HL-60 (cell line): ENCODE measurements around the gene DTD1.

Experiments
- DNase-seq, 2 experiments: peaks; one replicate each; pipeline ENCODE4 v3.0.0-alpha.2; 2010 to 2020; ENCODE audit warnings: low read depth in 1 of 2, low spot score in 1 of 2
- H3K27ac ChIP-seq: fragments of 250-450 bp; sonication (Bioruptor Pico); replicated peaks from 2 replicates; pipeline ENCODE4 v1.5.1; 2020; ENCODE audit warnings: mild to moderate bottlenecking, moderate library complexity
- H3K27me3 ChIP-seq: fragments of 250-450 bp; sonication (Bioruptor Pico); 2 replicates; pipeline ENCODE4 v1.5.1; 2021; ENCODE audit warnings: mild to moderate bottlenecking, moderate library complexity; ENCODE audit not compliant: insufficient read depth, poor library complexity, severe bottlenecking
- H3K4me3 ChIP-seq: replicated peaks from 2 replicates; pipeline ENCODE4 v1.5.1; 2011; ENCODE audit warnings: mild to moderate bottlenecking, control low read depth, low read length; ENCODE audit not compliant: insufficient read depth
- GABPA ChIP-seq: IDR thresholded peaks from 2 replicates; pipeline ENCODE4 v1.6.1; 2012; ENCODE audit warnings: low read depth
- POLR2AphosphoS5 ChIP-seq: IDR thresholded peaks from 2 replicates; pipeline ENCODE4 v1.6.1; 2012; ENCODE audit warnings: low read depth
- REST ChIP-seq: IDR thresholded peaks from 2 replicates; pipeline ENCODE4 v1.6.1; 2012; ENCODE audit warnings: low read depth; ENCODE audit not compliant: insufficient replicate concordance
- SPI1 ChIP-seq: IDR thresholded peaks from 2 replicates; pipeline ENCODE4 v1.6.1; 2012; ENCODE audit warnings: low read depth, mild to moderate bottlenecking, borderline replicate concordance
- TF ChIP-seq, protein P1 (sequence below): IDR thresholded peaks from one replicate; pipeline ENCODE4 v1.5.1; 2011; ENCODE audit warnings: low read length, control low read depth, inconsistent platforms; ENCODE audit not compliant: insufficient read depth

DTD1 gene

GRCh38 chr20:18796282-18796833, 208.5 kb downstream of the DTD1 start:
- no peak for DNase-seq
- H3K27ac ChIP-seq: no peak overlapping the region
- TF ChIP-seq SPI1 (no peak), POLR2AphosphoS5 (no peak)
- H3K4me3 ChIP-seq: no peak overlapping the region
- H3K27me3 ChIP-seq: peaks cover 2% of the 10 kb centered on the region

DNA sequence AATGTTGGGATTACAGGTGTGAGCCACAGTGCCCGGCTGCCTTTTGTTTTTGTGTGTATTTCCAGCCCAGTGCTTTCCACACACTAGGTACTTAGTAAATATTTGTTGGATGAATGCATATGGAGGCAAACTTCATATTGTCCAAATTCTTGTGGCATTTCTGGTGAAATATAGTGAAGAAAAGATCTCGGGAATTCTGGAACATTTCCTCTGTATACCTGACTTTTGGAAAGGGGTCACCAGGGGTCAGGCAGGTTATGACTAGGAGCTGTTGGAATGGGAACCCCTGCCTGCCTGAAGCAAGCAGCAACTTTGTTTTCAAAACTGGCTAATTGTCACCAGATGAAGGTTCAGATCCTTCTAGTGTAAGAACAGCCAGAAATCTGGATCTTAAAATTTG, 213.7 kb downstream of the DTD1 start:
- Histone ChIP-seq H3K4me3 (no peak overlapping the region), H3K27ac (no peak overlapping the region), H3K27me3 (peaks cover 2% of the 10 kb centered on the region)
- TF ChIP-seq, protein P1, sequence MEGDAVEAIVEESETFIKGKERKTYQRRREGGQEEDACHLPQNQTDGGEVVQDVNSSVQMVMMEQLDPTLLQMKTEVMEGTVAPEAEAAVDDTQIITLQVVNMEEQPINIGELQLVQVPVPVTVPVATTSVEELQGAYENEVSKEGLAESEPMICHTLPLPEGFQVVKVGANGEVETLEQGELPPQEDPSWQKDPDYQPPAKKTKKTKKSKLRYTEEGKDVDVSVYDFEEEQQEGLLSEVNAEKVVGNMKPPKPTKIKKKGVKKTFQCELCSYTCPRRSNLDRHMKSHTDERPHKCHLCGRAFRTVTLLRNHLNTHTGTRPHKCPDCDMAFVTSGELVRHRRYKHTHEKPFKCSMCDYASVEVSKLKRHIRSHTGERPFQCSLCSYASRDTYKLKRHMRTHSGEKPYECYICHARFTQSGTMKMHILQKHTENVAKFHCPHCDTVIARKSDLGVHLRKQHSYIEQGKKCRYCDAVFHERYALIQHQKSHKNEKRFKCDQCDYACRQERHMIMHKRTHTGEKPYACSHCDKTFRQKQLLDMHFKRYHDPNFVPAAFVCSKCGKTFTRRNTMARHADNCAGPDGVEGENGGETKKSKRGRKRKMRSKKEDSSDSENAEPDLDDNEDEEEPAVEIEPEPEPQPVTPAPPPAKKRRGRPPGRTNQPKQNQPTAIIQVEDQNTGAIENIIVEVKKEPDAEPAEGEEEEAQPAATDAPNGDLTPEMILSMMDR: no peak
- TF ChIP-seq SPI1 (no peak), REST (no peak), GABPA (no peak), POLR2AphosphoS5 (no peak)
- no peak for DNase-seq

DNA sequence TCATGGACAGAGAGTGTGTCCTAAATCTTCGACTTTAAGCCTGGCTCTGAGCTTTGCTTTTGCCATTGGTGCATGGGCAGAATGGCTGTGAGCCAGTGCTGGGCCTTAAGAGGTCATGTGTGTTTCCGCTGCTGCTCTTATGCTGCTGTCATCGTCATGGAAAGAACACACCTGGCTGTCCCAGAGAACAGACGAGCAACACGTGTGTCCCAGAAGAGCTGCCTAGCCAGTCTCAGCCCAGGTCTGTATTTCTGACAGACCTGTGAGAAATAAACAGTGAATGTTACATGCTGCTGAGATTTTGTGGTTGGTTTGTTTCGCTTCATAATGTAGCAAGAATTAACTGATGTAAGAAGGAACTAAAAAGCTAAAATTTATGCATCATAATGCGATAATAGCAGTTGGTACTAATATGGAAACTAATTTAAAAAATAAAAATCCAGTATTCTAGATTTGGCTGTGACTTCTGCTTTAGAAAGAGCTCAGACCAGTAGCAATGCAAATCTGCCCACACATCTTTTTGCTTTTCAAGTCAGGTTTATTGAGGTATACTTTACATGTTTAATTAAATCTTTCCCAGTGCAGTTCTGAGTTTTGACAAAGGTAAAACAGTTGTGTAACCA, 214.3 kb downstream of the DTD1 start:
- Histone ChIP-seq H3K4me3 (no peak overlapping the region), H3K27ac (no peak overlapping the region), H3K27me3 (peaks cover 2% of the 10 kb centered on the region)
- no peak for DNase-seq
- no peak for TF ChIP-seq SPI1
- no peak for TF ChIP-seq GABPA
- TF ChIP-seq POLR2AphosphoS5: no peak
- TF ChIP-seq REST: no peak
- TF ChIP-seq, protein P1: no peak

GRCh38 chr20:18805881-18806280, 218.0 kb downstream of the DTD1 start:
- DNase-seq: no peak

More at GRCh38 chr20:18805881-18806280, 218.0 kb downstream of the DTD1 start:
- Histone ChIP-seq H3K4me3 (no peak overlapping the region), H3K27ac (no peak overlapping the region), H3K27me3 (no peaks in the 10 kb centered on the region)
- no peak for TF ChIP-seq SPI1
- no peak for TF ChIP-seq REST
- TF ChIP-seq, protein P1: no peak
- TF ChIP-seq GABPA: no peak
- no peak for TF ChIP-seq POLR2AphosphoS5
